HTR-8/SVneo (cell line): Measurements from ENCODE around the gene ALK.
A peak's percentile ranks its signal among the peaks of the same experiment; 100 is the strongest.

Source experiments
- DNase-seq: peaks from one replicate; pipeline ENCODE4 v3.0.0; 2011; ENCODE audit warnings: low spot score, mixed read lengths; ENCODE audit not compliant: insufficient read length
- FAIRE-seq: peaks from 2 replicates; lab custom pipeline; 2011; peaks lifted over from hg19 to GRCh38; lab: Jason Lieb, UNC

The ALK gene

GRCh38 chr2:29522951-29523669 is 398.3 kb downstream of the ALK start:
- no peak for FAIRE-seq
- no peak for DNase-seq

- FAIRE-seq: no peak
- DNase-seq: no peak
Measured at GRCh38 chr2:29520001-29520400, 401.4 kb downstream of the ALK start.

GRCh38 chr2:29519338-29519925 is 402.0 kb downstream of the ALK start:
- no peak for DNase-seq
- no peak for FAIRE-seq

GRCh38 chr2:29518646-29519337 is 402.6 kb downstream of the ALK start:
- DNase-seq: no peak
- no peak for FAIRE-seq

GRCh38 chr2:29518010-29518409 is 403.4 kb downstream of the ALK start:
- DNase-seq: no peak
- no peak for FAIRE-seq

- FAIRE-seq (no peak), DNase-seq (no peak)
Measured at GRCh38 chr2:29517413-29517812, 404.0 kb downstream of the ALK start.

- FAIRE-seq (no peak), DNase-seq (no peak)
Measured at GRCh38 chr2:29516767-29517166, 404.6 kb downstream of the ALK start.

- DNase-seq (no peak), FAIRE-seq (no peak)
Measured at GRCh38 chr2:29509878-29510277, 411.5 kb downstream of the ALK start.

GRCh38 chr2:29509397-29509796 is 412.0 kb downstream of the ALK start:
- no peak for FAIRE-seq
- no peak for DNase-seq

- DNase-seq (no peak), FAIRE-seq (no peak)
Measured at GRCh38 chr2:29504746-29505145, 416.6 kb downstream of the ALK start.

- no peak for FAIRE-seq
- DNase-seq: peak; percentile 29
Measured at GRCh38 chr2:29502460-29502911, 418.9 kb downstream of the ALK start.

GRCh38 chr2:29497375-29497774 is 424.0 kb downstream of the ALK start:
- no peak for FAIRE-seq
- no peak for DNase-seq

- DNase-seq (no peak), FAIRE-seq (no peak)
Measured at GRCh38 chr2:29496198-29496597, 425.2 kb downstream of the ALK start.

GRCh38 chr2:29495536-29496060 is 425.8 kb downstream of the ALK start:
- FAIRE-seq (no peak), DNase-seq (no peak)

- DNase-seq: no peak
- no peak for FAIRE-seq
Measured at GRCh38 chr2:29495068-29495467, 426.3 kb downstream of the ALK start.

- FAIRE-seq (no peak), DNase-seq (no peak)
Measured at GRCh38 chr2:29492701-29493100, 428.7 kb downstream of the ALK start.

GRCh38 chr2:29490045-29490444 is 431.3 kb downstream of the ALK start:
- DNase-seq (no peak), FAIRE-seq (no peak)

GRCh38 chr2:29489568-29489967 is 431.8 kb downstream of the ALK start:
- FAIRE-seq: no peak
- no peak for DNase-seq

GRCh38 chr2:29487967-29488555 is 433.3 kb downstream of the ALK start:
- FAIRE-seq (peak; percentile 36), DNase-seq (no peak)

- no peak for DNase-seq
- no peak for FAIRE-seq
Measured at GRCh38 chr2:29485631-29486030, 435.8 kb downstream of the ALK start.

- DNase-seq (no peak), FAIRE-seq (no peak)
Measured at GRCh38 chr2:29485117-29485516, 436.3 kb downstream of the ALK start.
